Activated T-cell treated with anti-CD3 and anti-CD28 coated beads, Interleukin-2, amount 50 U/mL, for 72 hours (primary cell): Measurements from ENCODE around the gene ZNRF1. TPM values are rescaled to one million over a fixed set of nuclear protein-coding genes. Genes with fewer than 3 reads are reported as not detected.
"Not testable (repeated sequence)": the region's sequence is repeated elsewhere in the genome, so short reads cannot be mapped to it uniquely, and the experiment has no call there.

Source experiments
- ATAC-seq, 2 donors: fragments of 150-1000 bp; cut with Tn5 transposase; replicated peaks in 1 of 2; 2 replicates each; pipeline ENCODE4 v1.10.0; 2021; ENCODE audit warnings: moderate library complexity in 2 of 2, mild to moderate bottlenecking in 1 of 2
- DNase-seq, 2 donors: peaks; one replicate each; pipeline ENCODE4 v3.0.0; 2021 to 2022; ENCODE audit warnings: mixed read lengths in 1 of 2
- H3K27ac Mint-ChIP-seq: one replicate; pipeline ENCODE4 v1.8.0; 2022; ENCODE audit warnings: mild to moderate bottlenecking, moderate library complexity, mixed read lengths
- H3K27me3 Mint-ChIP-seq: one replicate; pipeline ENCODE4 v1.8.0; 2022; ENCODE audit warnings: low read depth, mixed read lengths
- H3K36me3 Mint-ChIP-seq, 2 donors: one replicate each; pipeline ENCODE4 v1.8.0; 2022; ENCODE audit warnings: mixed read lengths in 2 of 2, mild to moderate bottlenecking in 1 of 2; ENCODE audit not compliant: insufficient read depth in 2 of 2
- H3K4me1 Mint-ChIP-seq: one replicate; pipeline ENCODE4 v1.8.0; 2022; ENCODE audit warnings: low read depth, mixed read lengths
- H3K4me3 Mint-ChIP-seq, 2 donors: one replicate each; pipeline ENCODE4 v1.8.0; 2022; ENCODE audit warnings: mild to moderate bottlenecking in 2 of 2, mixed read lengths in 2 of 2, moderate library complexity in 2 of 2
- H3K9me3 Mint-ChIP-seq, 2 donors: one replicate each; pipeline ENCODE4 v1.8.0; 2022; ENCODE audit warnings: mixed read lengths in 2 of 2
- total RNA-seq, 2 donors: library from RNA; stranded (reverse); gene quantifications; one replicate each; pipeline ENCODE4 v1.2.3, GENCODE V29; 2022

Gene ZNRF1
- total RNA-seq, 2 donors from 2014 or later, result 42.9 to 69.1 TPM

DNA sequence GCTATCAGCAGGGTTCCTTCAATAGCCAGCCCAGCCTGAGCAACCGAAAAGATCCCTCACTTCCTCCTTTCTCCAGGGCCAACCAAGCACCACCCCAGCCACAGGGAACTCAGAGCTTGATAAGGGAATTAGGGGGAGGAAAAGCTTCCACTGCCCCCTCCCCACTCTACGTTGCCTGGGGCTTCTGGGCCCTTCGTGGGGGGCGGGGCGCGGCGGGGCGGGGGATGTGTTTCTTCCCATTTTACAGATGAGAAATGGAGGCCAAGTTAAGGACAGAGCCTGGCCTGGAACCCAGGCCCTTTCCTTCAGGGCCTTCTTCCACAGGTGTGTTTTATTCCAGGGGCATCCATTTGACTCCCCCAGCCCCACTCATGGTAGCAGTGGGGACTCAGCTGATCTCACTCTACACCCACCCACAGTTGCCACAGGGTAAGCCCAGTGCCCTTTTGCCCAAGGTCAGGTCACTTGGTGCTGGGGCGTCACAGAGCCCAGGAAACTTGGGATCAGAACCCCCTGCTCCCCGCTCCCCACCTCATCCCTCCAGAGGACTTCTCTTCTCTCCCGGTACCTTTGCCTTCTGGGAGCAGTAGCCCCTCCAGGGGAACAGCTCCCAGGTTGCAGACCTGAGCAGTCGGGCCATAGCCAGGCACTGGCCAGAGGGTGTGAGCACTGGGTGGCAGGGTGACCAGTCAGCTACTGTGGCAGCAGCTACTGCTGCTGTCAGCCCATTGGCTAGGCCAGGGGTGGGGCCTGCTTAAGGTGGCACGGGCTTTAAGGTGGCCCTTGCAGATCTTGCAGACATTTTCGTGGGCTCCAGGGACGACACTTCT is 117.5 kb downstream of the ZNRF1 start, which contains the start of gene LDHD:
Gene LDHD (minus strand): TSS at position 700 of the 830 bp plus-strand sequence. CDS start 60 bp downstream, at position 640.
- peaks cover 10% of the 10 kb centered on the region for H3K27me3 Mint-ChIP-seq
- H3K36me3 Mint-ChIP-seq, result peaks cover under 1% of the 10 kb centered on the region in 2 donors
- H3K4me1 Mint-ChIP-seq, result peaks cover 12% of the 10 kb centered on the region
- no peak within 1 kb of the TSS for H3K27ac Mint-ChIP-seq
- peaks cover 0 to under 1% of the 10 kb centered on the region in 2 donors for H3K9me3 Mint-ChIP-seq
- peak; percentile 53 to 70 for ATAC-seq
- DNase-seq, result no peak
- H3K4me3 Mint-ChIP-seq, result peak within 1 kb of the TSS; percentile 46 to 51

DNA sequence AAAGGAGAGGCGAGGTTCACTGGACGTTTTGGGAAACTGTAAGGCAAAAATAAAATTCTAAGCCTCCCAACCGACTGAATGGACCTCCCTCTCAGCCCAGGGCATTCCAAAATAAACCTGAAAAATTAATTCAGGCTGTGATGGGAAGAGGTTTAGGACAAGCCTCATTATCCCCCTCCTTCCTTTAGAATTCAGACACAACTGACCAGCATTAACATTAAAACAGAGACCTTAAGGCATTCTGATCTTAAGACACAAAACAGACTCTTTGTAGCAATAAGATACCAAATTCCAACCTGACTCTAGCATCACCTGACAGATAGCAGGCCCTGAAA is 118.1 kb downstream of the ZNRF1 start:
- Mint-ChIP-seq H3K9me3 (peaks cover 0 to 3% of the 10 kb centered on the region in 2 donors), H3K27ac (no peak overlapping the region), H3K4me3 (no peak overlapping the region), H3K4me1 (peaks cover 6% of the 10 kb centered on the region), H3K36me3 (peaks cover 2 to 3% of the 10 kb centered on the region in 2 donors), H3K27me3 (peaks cover 10% of the 10 kb centered on the region)
- ATAC-seq (no peak), DNase-seq (no peak)

DNA sequence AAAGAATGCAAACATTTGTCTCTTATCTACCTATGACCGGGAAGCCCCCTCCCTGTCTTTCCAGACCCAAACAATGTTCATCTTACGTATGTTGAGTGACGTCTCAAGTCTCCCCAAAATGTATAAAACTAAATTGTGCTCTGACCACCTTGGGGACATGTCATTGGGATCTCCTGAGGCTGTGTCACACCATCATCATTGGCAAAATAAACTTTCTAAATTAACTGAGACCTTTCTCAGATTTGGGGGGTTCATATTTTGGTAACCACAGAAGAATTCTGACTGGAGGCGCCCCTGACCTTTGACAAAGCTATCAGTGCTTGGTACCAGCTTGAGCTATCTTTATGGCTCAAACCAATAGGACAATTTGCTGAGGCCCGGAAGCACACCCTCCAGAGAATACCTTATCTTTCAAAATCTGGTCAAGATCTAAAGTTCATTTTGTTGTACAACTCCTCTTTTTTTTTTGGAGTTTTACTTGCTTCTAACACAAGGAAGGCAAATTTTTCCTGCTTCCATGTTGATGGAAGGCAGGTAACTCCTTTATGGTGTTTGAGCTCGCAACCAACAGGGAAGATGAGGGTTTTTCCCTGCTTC is 120.2 kb downstream of the ZNRF1 start:
- Mint-ChIP-seq H3K4me1 (no peaks in the 10 kb centered on the region), H3K9me3 (peaks cover 2 to 6% of the 10 kb centered on the region in 2 donors), H3K27ac (no peak overlapping the region), H3K36me3 (peaks cover 5 to 7% of the 10 kb centered on the region in 2 donors), H3K27me3 (no peaks in the 10 kb centered on the region), H3K4me3 (no peak overlapping the region)
- DNase-seq (no peak), ATAC-seq (no peak)

DNA sequence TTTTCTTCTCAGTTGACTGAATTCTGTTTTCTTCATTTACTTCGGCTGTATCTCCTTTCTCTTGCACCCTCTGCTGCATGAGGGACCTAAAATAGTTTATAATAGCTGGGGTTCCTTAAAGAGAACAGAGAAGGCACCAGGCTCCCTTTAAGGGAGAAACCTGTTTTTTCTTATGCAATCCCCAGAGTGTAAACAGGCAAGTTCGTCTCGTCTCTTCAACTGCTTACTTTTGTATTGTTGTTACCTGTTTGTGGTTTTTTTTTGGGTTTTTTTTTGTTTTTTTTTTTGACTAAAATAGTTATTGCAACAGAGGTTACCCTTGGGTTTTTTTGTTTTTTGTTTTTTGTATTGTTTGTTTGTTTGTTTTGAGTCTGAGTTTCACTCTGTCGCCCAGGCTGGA is 121.4 kb downstream of the ZNRF1 start:
- Mint-ChIP-seq H3K9me3 (peaks cover 2 to 6% of the 10 kb centered on the region in 2 donors), H3K27me3 (no peaks in the 10 kb centered on the region), H3K4me1 (no peaks in the 10 kb centered on the region), H3K4me3 (no peak overlapping the region), H3K36me3 (peaks cover 5 to 7% of the 10 kb centered on the region in 2 donors), H3K27ac (no peak overlapping the region)
- ATAC-seq (no peak), DNase-seq (no peak)

DNA sequence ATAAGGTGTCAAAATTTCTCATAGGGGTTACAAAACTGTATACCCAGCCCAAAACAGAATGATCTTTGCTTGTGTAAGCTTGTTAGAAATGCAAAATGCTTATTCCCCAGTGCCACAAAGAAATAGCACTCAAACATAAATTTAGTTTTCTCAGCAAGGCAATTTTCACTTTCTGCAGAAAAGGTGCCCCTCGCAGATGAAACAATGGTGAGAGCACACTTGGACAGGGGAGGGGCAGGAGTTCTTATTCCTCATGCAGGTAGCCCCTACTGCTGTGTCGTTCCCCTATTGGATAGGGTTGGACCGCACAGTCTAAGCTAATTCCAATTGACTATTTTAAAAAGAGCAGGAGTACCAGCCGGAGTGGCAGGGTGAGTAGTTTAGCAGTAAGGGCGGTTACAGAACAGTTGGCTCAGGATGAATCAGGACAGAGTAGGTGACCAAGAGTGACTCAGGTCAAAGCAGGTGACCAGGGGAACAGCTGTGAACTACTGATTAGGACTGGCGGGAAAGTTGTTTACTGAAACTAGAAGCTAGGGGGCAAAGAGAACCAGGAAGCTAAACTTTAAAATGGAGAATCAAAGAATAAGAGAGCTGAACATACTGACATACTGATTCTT is 123.2 kb downstream of the ZNRF1 start:
- H3K36me3 Mint-ChIP-seq, result peaks cover 5 to 7% of the 10 kb centered on the region in 2 donors
- no peak overlapping the region for H3K27ac Mint-ChIP-seq
- no peak overlapping the region for H3K4me3 Mint-ChIP-seq
- ATAC-seq, result no peak
- H3K9me3 Mint-ChIP-seq, result peaks cover 2 to 6% of the 10 kb centered on the region in 2 donors
- no peaks in the 10 kb centered on the region for H3K4me1 Mint-ChIP-seq
- DNase-seq, result no peak
- no peaks in the 10 kb centered on the region for H3K27me3 Mint-ChIP-seq

DNA sequence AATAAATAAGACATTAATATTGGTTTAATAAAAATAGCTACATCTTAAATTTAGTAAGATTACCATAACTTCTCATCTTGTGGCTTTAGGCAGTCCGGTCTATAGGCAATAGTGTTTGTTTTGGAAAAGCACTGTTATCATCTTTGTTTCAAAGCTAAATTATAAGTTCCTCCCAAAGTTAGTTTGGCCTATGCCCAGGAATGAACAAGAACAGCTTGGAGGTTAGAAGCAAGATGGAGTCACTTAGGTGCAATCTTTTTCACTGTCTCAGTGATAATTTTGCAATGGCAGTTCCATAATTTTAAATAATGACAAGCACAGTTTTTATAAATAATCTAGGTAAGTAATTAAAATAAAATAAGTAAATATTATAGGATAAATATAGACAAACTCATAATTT is 123.8 kb downstream of the ZNRF1 start:
- Mint-ChIP-seq H3K9me3 (peaks cover 3 to 6% of the 10 kb centered on the region in 2 donors), H3K36me3 (peaks cover 5 to 7% of the 10 kb centered on the region in 2 donors), H3K4me1 (no peaks in the 10 kb centered on the region), H3K4me3 (no peak overlapping the region), H3K27me3 (no peaks in the 10 kb centered on the region), H3K27ac (no peak overlapping the region)
- no peak for ATAC-seq
- DNase-seq, result no peak

DNA sequence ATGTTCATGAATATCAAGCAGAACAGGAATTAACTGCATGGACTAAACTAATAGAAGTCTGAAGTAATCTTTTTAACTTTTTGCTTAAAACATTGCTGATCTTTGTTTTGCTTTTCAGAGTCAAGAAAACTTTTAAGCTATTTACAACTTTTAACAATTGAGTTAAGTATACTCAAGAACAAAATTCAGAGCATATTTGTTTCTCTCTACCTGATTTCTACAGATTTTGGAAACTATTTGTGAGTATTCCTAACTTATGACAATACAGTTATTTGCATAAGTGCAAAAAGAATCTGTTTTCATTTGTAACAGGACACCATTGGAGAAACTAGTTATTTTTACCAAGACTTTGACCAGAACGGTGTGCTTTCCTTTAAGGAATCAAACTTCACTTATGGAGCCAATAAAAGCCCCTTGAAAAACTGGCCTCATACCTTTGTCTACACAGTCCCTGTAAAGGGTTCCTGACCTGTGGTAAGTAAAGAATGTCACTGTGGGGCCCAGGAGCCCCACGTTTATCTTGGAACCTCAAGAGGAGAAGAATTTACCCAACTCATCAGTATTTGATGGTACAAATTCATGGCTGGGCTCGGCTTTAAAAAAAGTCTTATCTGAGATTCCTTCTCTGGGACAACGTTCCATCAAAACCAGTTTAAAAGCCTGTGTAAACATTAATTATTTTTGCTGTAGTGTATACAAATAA is 129.0 kb downstream of the ZNRF1 start:
- no peaks in the 10 kb centered on the region for H3K27me3 Mint-ChIP-seq
- H3K4me1 Mint-ChIP-seq, result peaks cover 10% of the 10 kb centered on the region
- peaks cover 0 to 1% of the 10 kb centered on the region in 2 donors for H3K36me3 Mint-ChIP-seq
- H3K4me3 Mint-ChIP-seq, result no peak overlapping the region
- H3K9me3 Mint-ChIP-seq, result peaks cover 3 to 4% of the 10 kb centered on the region in 2 donors
- DNase-seq (no peak), ATAC-seq (no peak)
- no peak overlapping the region for H3K27ac Mint-ChIP-seq

DNA sequence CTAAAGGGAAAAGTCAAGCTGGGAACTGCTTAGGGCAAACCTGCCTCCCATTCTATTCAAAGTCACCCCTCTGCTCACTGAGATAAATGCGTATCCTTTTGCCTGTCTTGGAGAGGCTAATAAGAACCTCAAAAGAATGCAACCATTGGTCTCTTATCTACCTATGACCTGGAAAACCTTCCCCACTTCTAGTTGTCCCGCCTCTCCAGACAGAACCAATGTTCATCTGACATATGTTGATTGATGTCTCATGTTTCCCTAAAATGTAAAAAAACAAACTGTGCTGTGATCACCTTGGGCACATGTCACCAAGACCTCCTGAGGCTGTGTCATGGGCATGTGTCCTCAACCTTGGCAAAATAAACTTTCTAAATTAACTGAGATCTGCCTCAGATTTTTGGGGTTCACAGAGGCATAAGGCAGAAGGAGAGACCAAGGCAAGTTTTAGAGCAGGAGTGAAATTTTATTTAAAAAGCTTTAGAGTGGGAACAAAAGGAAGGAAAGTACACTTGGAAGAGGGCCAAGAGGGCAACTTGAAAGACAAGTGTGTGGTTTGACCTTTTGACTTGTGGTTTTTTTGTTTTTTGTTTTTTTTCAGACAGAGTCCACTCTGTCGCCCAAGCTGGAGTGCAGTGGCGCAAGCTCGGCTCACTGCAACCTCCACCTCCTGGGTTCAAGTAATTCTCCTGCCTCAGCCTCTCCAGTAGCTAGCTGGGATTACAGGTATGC is 130.8 kb downstream of the ZNRF1 start:
- peaks cover 10% of the 10 kb centered on the region for H3K4me1 Mint-ChIP-seq
- not testable (repeated sequence) for H3K4me3 Mint-ChIP-seq, DNase-seq

DNA sequence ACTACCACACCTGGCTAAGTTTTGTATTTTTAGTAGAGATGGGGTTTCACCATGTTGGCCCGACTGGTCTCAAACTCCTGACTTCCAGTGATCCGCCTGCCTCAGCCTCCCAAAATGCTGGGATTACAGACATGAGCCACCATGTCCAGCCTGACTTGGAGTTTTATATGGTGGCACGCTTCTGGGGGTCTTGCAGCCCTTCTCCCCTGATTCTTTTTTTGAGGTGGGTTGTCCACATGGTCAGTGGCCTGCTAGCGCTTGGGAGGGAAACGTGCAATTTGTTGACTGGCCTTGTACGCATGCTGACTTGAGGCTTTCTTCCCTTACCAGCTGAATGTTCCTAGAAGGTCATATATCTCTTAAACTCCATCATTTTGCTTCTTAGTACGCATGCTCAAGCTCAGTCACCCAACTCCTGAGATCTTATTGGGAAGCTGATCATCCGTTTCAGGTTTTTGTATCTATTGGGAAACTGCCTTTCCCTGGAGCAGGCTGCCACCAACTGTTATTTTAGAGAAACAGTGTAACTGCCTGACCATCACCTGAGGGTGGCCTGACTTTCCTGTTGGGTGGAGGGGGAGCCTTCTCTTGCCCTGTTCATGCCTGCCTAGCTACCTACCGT is 131.4 kb downstream of the ZNRF1 start:
- ATAC-seq (no peak), DNase-seq (no peak)
- peaks cover 3 to 4% of the 10 kb centered on the region in 2 donors for H3K9me3 Mint-ChIP-seq
- no peaks in the 10 kb centered on the region for H3K27me3 Mint-ChIP-seq
- peaks cover 0 to 1% of the 10 kb centered on the region in 2 donors for H3K36me3 Mint-ChIP-seq
- H3K4me3 Mint-ChIP-seq, result no peak overlapping the region
- peaks cover 10% of the 10 kb centered on the region for H3K4me1 Mint-ChIP-seq
- H3K27ac Mint-ChIP-seq, result no peak overlapping the region

More for the DNA sequence above, 130.8 kb downstream of the ZNRF1 start:
- not testable (repeated sequence) for ATAC-seq, H3K36me3 Mint-ChIP-seq, H3K27me3 Mint-ChIP-seq, H3K27ac Mint-ChIP-seq, H3K9me3 Mint-ChIP-seq

DNA sequence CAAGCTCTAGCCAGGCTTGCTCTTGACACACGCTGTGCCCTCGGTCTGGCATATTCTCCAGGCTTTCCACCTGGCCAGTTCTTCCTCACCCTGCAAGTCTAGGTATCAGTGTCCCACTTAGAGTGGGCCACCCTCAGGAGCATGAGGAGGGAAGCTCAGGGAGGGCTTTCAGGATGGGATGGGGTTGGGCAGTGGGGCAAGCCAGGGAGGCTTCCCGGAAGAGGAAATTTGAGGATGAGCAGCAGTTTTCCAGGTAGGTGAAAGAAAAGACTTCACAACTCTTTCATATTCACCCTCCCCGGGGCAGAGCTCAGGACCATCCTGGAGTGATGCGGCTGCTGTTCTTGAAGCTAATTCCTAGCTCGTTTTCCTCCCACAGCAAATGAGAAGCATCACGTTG is 132.3 kb downstream of the ZNRF1 start:
- Mint-ChIP-seq H3K4me1 (peaks cover 10% of the 10 kb centered on the region), H3K27ac (no peak overlapping the region), H3K36me3 (peaks cover 0 to 1% of the 10 kb centered on the region in 2 donors), H3K27me3 (no peaks in the 10 kb centered on the region), H3K4me3 (no peak overlapping the region), H3K9me3 (peaks cover 3 to 4% of the 10 kb centered on the region in 2 donors)
- no peak for DNase-seq
- ATAC-seq, result no peak

DNA sequence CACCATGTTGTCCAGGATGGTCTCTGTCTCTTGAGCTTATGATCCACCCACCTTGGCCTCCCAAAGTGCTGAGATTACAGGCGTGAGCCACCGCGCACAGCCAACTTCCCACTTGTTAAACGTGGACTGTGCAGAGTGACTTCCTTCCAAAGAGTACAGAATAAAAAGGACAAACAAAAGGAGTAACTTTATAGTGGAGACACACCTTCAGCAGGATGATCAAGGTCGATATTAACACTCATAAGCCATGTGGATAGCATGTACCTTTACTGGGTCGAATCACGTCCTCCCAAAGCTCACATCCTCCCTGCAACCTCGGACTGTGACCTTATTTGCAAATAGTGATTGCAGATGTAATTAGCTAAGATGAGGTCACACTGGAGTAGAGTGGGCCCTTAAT is 139.4 kb downstream of the ZNRF1 start:
- peak overlapping the region in 1 of 2 donors; percentile 18 for H3K4me3 Mint-ChIP-seq
- H3K36me3 Mint-ChIP-seq, result no peaks in the 10 kb centered on the region
- H3K27ac Mint-ChIP-seq, result no peak overlapping the region
- DNase-seq, result no peak
- no peaks in the 10 kb centered on the region for H3K4me1 Mint-ChIP-seq
- no peak for ATAC-seq
- no peaks in the 10 kb centered on the region for H3K27me3 Mint-ChIP-seq
- H3K9me3 Mint-ChIP-seq, result no peaks in the 10 kb centered on the region

DNA sequence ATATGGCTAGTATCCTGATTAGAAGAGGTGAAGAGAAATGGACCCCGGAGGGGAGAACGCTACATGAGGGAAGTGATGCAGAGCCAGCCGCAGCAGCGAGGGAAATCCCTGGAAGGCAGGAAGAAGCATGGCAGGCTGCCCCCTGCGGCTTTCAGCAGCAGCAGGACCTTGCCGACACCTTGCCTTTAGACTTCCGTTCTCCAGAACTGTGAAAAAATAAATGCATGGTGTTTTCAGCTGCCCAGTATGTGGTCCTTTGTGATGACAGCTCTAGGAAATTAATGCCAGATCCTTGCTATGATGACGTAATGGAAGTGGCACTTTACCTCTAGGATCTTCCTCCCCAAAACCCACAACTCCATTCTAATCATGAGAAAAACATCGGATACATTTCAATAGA is 139.8 kb downstream of the ZNRF1 start:
- no peaks in the 10 kb centered on the region for H3K36me3 Mint-ChIP-seq
- no peak for ATAC-seq
- no peak for DNase-seq
- no peaks in the 10 kb centered on the region for H3K27me3 Mint-ChIP-seq
- H3K27ac Mint-ChIP-seq, result no peak overlapping the region
- H3K9me3 Mint-ChIP-seq, result no peaks in the 10 kb centered on the region
- no peaks in the 10 kb centered on the region for H3K4me1 Mint-ChIP-seq
- peak overlapping the region in 1 of 2 donors; percentile 18 for H3K4me3 Mint-ChIP-seq
